DMS114 treated with DMSO at 0.1 percent for 48 hours (cell line): ENCODE results near the gene ASCC1.
"Not testable (repeated sequence)": the region's sequence is repeated elsewhere in the genome, so short reads cannot be mapped to it uniquely, and the experiment has no call there.

ENCODE experiments used
- DNase-seq: peaks from one replicate; lab custom pipeline; 2025; ENCODE audit not compliant: unreplicated experiment; lab: John Stamatoyannopoulos, UW

ASCC1 gene

DNA sequence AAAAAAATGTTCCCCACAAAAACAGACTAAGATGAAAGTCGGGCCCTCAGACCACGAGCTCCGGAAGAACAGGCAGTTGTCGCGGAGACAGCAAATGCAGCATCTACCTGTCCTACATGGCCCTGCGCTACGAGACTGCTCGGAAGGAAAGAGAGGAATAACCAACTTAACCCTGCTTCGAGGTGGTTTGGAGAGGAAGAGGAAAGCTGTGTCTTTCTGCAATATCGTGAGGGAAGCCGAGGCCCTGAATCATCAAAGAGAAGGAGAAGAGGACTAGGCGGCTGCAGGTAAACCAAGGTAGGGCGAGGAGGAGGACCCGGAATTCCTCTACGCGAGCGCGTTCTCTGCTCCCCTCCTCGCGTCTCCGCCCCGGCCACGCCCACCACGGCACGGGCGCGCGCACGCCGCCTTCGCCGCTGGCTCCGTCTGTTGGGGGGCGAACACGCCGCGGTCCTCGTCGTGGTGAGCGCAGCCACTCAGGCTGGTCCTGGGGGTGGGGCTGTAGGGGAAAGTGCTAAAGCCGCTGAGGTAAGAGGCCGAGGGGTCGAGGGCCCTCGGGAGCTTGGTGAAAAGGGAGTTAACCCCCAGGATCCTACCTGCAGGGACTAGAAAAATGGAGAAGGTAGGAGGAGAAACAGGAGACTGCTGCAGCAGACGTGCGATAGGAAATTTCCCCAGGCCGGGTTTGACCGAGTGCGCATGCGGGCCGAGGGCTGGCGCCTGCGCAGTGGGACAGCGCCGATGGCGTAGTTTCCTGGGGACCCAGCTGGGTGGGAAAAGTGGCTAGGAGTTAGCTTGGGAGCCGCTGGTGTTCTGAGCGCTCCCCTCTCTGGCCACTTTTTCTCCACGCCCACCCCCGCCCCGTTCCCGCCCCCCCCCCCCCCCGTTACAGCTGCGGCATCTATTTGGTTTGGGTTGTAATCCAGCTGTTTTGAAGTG lies at the start of gene ASCC1, which contains the start of gene ANAPC16:
Gene ASCC1 (minus strand): TSS at position 666 of the 939 bp plus-strand sequence. CDS start 2,978 bp downstream, outside the sequence.
Gene ANAPC16 (plus strand): TSS at position 402 of the 939 bp plus-strand sequence. CDS start 7,903 bp downstream, outside the sequence.
- peak; percentile 94 for DNase-seq

DNA sequence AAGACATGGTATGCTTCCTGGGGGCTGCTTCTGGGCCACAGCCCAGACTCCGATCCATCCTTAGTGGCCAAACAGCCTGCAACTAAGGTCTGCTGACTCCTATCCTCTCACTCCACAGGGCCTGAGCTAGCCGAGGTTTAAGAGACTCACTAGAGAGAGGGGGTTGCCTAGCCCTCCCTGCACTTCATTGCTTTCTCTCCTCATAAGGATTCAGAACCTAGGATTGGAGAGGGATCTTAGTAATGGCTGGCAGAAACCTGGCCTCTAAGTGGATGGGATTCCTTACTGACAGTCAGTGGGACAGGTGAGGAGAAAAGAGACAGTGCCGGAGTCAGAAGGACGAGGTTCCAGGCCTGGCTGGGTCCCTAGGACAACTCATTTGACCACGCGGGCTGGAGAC lies 49.4 kb upstream of the ASCC1 start:
- DNase-seq, result no peak

- no peak for DNase-seq
Observed at GRCh38 chr10:72264536-72264935, 48.5 kb upstream of the ASCC1 start.

DNA sequence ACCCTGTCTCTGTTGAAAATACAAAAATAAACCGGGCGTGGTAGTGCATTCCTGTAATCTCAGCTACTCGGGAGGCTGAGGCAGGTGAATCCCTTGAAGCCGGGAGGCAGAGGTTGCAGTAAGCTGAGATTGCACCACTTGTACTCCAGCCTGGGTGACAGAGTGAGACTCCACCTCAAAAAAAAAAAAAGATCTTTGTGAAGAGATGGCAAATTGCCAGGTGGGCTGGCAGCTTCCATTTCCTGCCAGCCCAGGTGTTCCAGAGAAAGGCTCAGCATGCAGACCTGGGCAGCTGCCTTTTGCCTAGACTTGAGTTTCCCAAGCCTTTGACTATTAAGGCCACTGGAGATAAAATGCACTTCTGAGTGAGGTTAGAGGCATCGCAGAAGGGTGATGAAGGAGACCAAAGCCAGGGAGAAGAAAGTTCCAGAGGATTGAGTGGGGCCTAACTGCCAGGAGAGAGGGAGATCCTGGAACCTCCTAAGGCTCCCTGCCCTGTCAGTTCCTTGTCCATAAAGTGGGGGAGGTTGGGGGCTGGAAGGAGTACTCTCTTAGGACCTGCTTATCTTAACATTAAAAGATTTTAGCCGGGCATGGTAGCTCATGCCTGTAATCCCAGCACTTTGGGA lies 47.7 kb upstream of the ASCC1 start:
- no peak for DNase-seq

DNA sequence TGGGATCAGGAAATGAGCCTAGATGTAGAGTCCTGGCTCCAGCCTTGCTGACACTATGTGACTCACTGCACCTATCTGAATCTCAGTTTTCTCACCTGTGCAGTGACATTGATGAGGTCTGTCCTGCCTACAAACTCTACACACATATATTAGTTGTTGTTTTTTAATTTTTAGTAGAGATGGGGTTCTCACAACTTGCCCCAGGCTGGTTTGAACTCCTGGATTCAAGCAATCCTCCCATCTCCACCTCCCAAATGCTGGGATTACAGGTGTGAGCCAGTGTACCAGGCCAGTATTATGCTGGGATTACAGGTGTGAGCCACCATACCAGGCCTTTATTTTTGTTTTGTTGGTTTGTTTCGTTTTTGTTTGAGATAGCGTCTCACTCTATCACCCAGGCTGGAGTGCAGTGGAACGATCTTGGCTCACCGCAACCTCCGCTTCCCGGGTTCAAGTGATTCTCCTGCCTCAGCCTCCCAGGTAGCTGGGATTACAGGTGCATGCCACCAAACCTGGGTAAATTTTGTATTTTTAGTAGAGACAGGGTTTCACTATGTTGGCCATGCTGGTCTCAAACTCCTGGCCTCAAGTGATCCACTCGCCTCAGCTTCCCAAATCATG lies 45.8 kb upstream of the ASCC1 start:
- DNase-seq, result no peak

- no peak for DNase-seq
Observed at GRCh38 chr10:72260976-72261783, 45.1 kb upstream of the ASCC1 start.

GRCh38 chr10:72260239-72260975 lies 44.3 kb upstream of the ASCC1 start:
- DNase-seq, result peak; percentile 54

GRCh38 chr10:72259491-72260238 lies 43.6 kb upstream of the ASCC1 start:
- no peak for DNase-seq

DNA sequence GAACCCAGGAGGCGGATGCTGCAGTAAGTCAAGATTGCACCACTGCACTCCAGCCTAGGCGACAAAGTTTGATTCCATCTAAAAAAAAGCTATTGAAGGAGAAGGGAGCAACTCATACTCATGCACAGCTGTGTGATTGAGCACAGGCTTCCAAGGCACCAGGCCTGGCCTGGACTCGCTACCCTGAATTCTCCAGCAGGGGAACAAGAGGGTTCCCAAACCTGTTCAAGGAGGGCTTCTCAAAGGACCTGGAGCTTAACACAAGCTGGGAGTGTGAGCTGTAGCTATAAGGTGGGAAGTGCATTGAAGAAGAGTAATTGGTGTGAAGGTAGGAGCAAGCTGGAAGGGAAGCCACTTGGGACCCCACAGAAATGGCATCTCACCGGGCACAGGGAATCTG lies 42.5 kb upstream of the ASCC1 start:
- no peak for DNase-seq

- DNase-seq, result no peak
Observed at GRCh38 chr10:72257051-72257892, 41.2 kb upstream of the ASCC1 start.

GRCh38 chr10:72255977-72256729 lies 40.1 kb upstream of the ASCC1 start:
- no peak for DNase-seq

GRCh38 chr10:72254813-72255568 lies 38.9 kb upstream of the ASCC1 start:
- DNase-seq, result peak; percentile 41

DNA sequence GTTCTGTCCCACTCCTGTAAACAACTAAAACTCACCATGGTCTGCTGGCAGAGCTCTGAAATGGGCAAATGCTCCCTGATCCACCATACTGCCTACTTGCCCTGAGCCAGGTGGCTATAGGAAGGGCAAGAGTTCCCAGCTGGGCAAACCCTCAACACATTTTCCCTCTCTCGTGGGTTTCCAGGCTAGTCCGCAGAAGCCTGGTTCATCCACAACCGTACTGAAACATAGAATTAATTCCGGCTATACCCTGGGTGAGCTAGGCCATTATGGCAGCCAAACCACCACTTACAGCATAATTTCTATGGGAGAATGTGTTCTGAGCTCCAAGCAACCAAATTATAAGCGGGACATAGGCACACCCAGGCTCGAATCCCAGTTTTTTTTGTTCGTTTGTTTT lies 37.5 kb upstream of the ASCC1 start:
- no peak for DNase-seq

DNA sequence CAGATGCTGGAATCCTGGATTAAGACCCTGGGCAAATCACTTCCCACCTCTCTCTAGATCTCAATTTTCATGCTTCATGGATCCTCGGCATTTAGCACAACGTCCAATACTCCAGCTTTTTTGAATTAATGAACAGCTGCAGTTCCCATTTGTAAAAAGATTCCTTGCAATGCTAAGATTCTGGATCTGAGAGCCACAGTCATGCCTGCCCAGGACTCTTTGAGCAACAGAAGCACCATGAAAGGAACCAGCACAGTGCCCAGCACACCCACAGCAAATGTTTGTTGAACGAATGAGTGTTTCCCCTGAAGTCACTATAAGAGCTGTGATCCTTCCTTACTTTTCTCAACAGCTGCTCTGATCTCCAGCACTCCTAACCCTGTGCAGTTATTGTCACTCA lies 36.9 kb upstream of the ASCC1 start:
- DNase-seq, result no peak

DNA sequence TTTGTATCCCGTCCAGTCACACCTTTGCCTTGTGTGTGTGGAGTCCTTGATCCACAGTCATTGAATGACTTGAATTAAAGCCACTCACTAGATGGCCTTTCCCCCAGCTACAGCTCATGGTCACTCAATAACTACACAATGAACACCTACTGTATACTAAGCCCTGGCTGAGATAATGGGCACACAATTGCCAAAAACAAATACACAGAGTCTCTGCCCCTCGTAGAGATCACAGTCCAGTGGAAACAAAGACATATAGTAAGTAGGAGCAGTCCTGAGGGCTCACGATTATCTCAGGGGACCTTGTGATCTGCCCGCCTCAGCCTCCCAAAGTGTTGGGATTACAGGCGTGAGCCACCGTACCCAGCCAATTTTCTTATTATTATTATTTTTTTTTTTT lies 35.6 kb upstream of the ASCC1 start:
- DNase-seq, result no peak

DNA sequence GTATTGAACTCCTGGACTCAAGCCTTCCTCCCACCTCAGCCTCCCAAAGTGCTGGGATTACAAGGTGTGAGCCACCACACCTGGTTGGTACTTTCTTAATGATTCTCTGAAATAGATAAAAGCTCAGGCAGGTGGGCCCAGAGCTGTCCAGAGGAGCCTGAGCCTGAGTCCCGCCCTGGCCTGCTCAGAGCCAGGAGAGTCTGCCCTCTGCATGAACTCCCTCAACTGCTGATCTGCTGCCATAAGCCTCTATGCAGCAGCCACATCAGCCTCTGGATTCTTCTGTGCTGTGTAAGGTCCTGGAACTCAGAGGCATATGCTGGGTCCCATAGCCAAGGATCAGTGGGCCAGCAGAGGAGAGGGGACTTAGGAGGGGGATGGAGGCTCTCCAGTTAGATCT lies 34.6 kb upstream of the ASCC1 start:
- DNase-seq, result no peak

DNA sequence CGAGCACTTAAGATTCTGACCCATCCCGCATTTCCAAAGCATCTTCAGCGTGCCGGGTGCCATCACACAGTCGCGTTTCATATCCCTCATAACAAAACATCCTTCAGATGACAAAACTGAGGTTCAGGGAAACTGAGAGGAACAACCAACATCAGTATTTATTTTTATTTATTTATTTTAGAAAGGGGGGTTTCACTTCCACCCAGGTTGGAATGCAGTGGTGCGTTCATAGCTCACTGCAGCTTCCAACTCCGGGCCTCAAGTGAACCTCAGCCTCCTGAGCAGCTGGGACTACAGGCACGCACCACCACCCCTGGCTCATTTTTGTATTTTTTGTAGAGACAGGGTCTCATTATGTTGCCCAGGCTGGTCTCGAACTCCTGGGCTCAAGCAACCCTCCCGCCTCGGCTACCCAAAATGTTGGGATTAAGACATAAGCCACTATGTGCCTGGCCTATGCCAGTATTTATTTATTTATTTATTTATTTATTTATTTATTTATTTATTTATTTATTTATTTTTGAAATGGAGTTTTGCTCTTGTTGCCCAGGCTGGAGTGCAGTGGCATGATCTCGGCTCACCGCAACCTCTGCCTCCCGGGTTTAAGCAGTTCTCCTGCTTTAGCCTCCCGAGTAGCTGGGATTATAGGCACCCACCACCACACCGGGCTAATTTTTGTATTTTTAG lies 33.2 kb upstream of the ASCC1 start:
- DNase-seq, result not testable (repeated sequence)
